HepG2 (cell line): ENCODE measurements around the gene RAB40C. TPM values are rescaled to one million over a fixed set of nuclear protein-coding genes. Genes with fewer than 3 reads are reported as not detected.

Experiments used
- ATF2 ChIP-seq: sonication (generic); formaldehyde crosslinking; IDR thresholded peaks from 2 replicates; pipeline ENCODE4 v1.4.0; 2020; ENCODE audit warnings: missing genetic modification reagents
- FOXK1 ChIP-seq: sonication (generic); formaldehyde crosslinking; IDR thresholded peaks from 2 replicates; pipeline ENCODE4 v1.4.0; 2020; ENCODE audit warnings: low read depth, missing genetic modification reagents, borderline replicate concordance
- GMEB1 ChIP-seq: sonication (generic); formaldehyde crosslinking; IDR thresholded peaks from 2 replicates; pipeline ENCODE4 v1.5.1; 2020; ENCODE audit warnings: missing genetic modification reagents, mild to moderate bottlenecking, borderline replicate concordance
- HDAC2 ChIP-seq: sonication (generic); formaldehyde crosslinking; IDR thresholded peaks from 2 replicates; pipeline ENCODE4 v1.4.0; 2020; ENCODE audit warnings: missing genetic modification reagents
- HNF4A ChIP-seq: sonication (generic); formaldehyde crosslinking; IDR thresholded peaks from 2 replicates; pipeline ENCODE4 v1.4.0; 2020; ENCODE audit warnings: missing genetic modification reagents
- SPEN ChIP-seq: sonication (generic); formaldehyde crosslinking; IDR thresholded peaks from 2 replicates; pipeline ENCODE4 v1.5.1; 2020; ENCODE audit warnings: low read depth, mild to moderate bottlenecking, missing genetic modification reagents
- THRA ChIP-seq: sonication (generic); formaldehyde crosslinking; IDR thresholded peaks from 2 replicates; pipeline ENCODE4 v1.4.0; 2020; ENCODE audit warnings: missing genetic modification reagents, borderline replicate concordance
- ZKSCAN8 ChIP-seq: IDR thresholded peaks from 2 replicates; pipeline ENCODE4 v1.6.1; 2016; ENCODE audit warnings: borderline replicate concordance, missing genetic modification reagents, missing compliant biosample characterization
- ZNF589 ChIP-seq: sonication (generic); formaldehyde crosslinking; conservative IDR thresholded peaks from 2 replicates; pipeline ENCODE4 v1.8.0; 2022; ENCODE audit warnings: mild to moderate bottlenecking, moderate library complexity, missing genetic modification reagents
- ZNF747 ChIP-seq: sonication (generic); formaldehyde crosslinking; IDR thresholded peaks from 2 replicates; pipeline ENCODE4 v1.8.1; 2023; ENCODE audit warnings: missing genetic modification reagents, mild to moderate bottlenecking, borderline replicate concordance
- ZNF784 ChIP-seq: sonication (generic); formaldehyde crosslinking; IDR thresholded peaks from 2 replicates; pipeline ENCODE4 v1.5.1; 2020; ENCODE audit warnings: missing genetic modification reagents, mild to moderate bottlenecking, borderline replicate concordance
- polyA plus RNA-seq, 8 experiments: library from polyadenylated mRNA; depleted of rRNA in 3 of 8; stranded (reverse) in 7 of 8; unstranded in 1 of 8; fragments of >200 nt; fragmentation: Illumina TruSeq in 4 of 8; extraction: Trizol in 4 of 8; gene quantifications; 2 replicates each; pipeline versions ENCODE4 v1.2.1 to v1.2.3, GENCODE V29; 2011 to 2016; ENCODE audit warnings: low read depth in 4 of 8, missing spikeins in 1 of 8, mixed read lengths in 1 of 8; ENCODE audit not compliant: insufficient read depth in 1 of 8
- total RNA-seq, 5 experiments: library from RNA; depleted of rRNA; stranded (reverse); fragments of >200 nt; fragmentation: Illumina TruSeq; extraction: Trizol; gene quantifications; 2 replicates each; pipeline ENCODE4 v1.2.3, GENCODE V29; 2016; ENCODE audit warnings: low read depth in 1 of 5
- TF ChIP-seq, protein P1 (sequence below): sonication (generic); formaldehyde crosslinking; IDR thresholded peaks from 2 replicates; pipeline ENCODE4 v1.5.1; 2020; ENCODE audit warnings: mild to moderate bottlenecking, missing genetic modification reagents, moderate library complexity
- TF ChIP-seq, protein P2 (sequence below): IDR thresholded peaks from 2 replicates; pipeline ENCODE4 v1.6.1; 2012; ENCODE audit warnings: low read length, improper control_type of control experiment
- TF ChIP-seq, protein P3 (sequence below): IDR thresholded peaks from 2 replicates; pipeline ENCODE4 v1.6.1; 2018; ENCODE audit warnings: missing genetic modification reagents

Gene RAB40C
- total and polyA plus RNA-seq, 2 of the 13 experiments (the other 11 are each of a cell fraction or from before 2014, with no cell fraction given) = 7.7 to 11.5 TPM

GRCh38 chr16:558298-559020 lies 31.4 kb upstream of the RAB40C start (continued):
- 0 out of 2 replicates have a peak, but pooled peaks have one; percentile 79 for TF ChIP-seq ZNF784 (CRISPR knock-in tag)
- TF ChIP-seq ZNF589 = no peak
- peak; percentile 49; the same call in 1 of the 2 replicates for TF ChIP-seq ATF2 (CRISPR knock-in tag)
- 0 out of 2 replicates have a peak, but pooled peaks have one; percentile 62 for TF ChIP-seq ZNF747
- TF ChIP-seq ZKSCAN8 (CRISPR knock-in tag) = peak; percentile 74; the same call in 1 of the 2 replicates
- TF ChIP-seq, protein P1, sequence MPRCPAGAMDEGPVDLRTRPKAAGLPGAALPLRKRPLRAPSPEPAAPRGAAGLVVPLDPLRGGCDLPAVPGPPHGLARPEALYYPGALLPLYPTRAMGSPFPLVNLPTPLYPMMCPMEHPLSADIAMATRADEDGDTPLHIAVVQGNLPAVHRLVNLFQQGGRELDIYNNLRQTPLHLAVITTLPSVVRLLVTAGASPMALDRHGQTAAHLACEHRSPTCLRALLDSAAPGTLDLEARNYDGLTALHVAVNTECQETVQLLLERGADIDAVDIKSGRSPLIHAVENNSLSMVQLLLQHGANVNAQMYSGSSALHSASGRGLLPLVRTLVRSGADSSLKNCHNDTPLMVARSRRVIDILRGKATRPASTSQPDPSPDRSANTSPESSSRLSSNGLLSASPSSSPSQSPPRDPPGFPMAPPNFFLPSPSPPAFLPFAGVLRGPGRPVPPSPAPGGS = 0 out of 2 replicates have a peak, but pooled peaks have one; percentile 63
- peak; percentile 60; the same call in 1 of the 2 replicates for TF ChIP-seq FOXK1
- peak; percentile 67; the same call in 1 of the 2 replicates for TF ChIP-seq GMEB1 (CRISPR knock-in tag)
- TF ChIP-seq HDAC2 (CRISPR knock-in tag) = peak; percentile 91
- TF ChIP-seq THRA (CRISPR knock-in tag) = peak; percentile 88; the same call in 1 of the 2 replicates
- peak; percentile 99 for TF ChIP-seq HNF4A (CRISPR knock-in tag)
- TF ChIP-seq, protein P2, sequence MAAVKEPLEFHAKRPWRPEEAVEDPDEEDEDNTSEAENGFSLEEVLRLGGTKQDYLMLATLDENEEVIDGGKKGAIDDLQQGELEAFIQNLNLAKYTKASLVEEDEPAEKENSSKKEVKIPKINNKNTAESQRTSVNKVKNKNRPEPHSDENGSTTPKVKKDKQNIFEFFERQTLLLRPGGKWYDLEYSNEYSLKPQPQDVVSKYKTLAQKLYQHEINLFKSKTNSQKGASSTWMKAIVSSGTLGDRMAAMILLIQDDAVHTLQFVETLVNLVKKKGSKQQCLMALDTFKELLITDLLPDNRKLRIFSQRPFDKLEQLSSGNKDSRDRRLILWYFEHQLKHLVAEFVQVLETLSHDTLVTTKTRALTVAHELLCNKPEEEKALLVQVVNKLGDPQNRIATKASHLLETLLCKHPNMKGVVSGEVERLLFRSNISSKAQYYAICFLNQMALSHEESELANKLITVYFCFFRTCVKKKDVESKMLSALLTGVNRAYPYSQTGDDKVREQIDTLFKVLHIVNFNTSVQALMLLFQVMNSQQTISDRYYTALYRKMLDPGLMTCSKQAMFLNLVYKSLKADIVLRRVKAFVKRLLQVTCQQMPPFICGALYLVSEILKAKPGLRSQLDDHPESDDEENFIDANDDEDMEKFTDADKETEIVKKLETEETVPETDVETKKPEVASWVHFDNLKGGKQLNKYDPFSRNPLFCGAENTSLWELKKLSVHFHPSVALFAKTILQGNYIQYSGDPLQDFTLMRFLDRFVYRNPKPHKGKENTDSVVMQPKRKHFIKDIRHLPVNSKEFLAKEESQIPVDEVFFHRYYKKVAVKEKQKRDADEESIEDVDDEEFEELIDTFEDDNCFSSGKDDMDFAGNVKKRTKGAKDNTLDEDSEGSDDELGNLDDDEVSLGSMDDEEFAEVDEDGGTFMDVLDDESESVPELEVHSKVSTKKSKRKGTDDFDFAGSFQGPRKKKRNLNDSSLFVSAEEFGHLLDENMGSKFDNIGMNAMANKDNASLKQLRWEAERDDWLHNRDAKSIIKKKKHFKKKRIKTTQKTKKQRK = no peak
- TF ChIP-seq SPEN = peak; percentile 75; the same call in 1 of the 2 replicates
- TF ChIP-seq, protein P3, sequence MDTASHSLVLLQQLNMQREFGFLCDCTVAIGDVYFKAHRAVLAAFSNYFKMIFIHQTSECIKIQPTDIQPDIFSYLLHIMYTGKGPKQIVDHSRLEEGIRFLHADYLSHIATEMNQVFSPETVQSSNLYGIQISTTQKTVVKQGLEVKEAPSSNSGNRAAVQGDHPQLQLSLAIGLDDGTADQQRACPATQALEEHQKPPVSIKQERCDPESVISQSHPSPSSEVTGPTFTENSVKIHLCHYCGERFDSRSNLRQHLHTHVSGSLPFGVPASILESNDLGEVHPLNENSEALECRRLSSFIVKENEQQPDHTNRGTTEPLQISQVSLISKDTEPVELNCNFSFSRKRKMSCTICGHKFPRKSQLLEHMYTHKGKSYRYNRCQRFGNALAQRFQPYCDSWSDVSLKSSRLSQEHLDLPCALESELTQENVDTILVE (CRISPR knock-in tag) = peak; percentile 71; the same call in 1 of the 2 replicates
